ENCODE results near the gene TAL2.

Gene TAL2

DNA sequence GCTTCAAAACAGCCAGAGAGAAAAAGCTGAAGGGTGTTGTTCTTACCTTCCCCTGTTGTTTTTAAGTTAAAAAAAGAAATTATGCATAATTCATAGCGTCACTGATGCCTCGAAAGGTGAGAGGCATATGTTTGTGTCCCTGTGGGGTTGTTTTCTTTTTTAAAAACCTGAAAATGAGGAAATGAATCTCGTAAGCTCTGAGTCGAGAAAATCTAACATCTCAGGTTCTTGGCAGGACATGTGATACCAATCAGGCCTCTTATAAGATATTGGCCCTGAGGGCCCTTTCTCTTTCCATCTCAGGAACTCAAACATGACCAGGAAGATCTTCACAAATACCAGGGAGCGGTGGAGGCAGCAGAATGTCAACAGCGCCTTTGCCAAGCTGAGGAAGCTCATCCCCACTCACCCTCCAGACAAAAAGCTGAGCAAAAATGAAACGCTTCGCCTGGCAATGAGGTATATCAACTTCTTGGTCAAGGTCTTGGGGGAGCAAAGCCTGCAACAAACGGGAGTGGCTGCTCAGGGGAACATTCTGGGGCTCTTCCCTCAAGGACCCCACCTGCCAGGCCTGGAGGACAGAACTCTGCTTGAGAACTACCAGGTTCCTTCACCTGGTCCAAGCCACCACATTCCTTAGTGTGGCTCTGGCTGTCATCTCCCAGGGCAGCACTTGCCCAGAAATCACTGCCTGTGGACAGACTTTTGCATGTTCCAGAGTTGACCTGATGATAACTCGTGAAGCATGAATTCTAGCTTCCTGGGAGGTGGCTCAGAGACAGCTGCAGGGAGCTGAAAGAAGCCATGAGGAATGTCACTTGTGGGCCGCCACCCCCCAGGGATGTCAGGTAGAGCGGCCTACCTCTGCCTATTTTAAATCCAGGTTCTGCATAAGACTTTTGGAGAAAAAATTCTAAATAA, at the start of gene TAL2:
Gene TAL2, plus strand, starts transcription at position 274 of the 921 bp plus-strand sequence. Its CDS starts 40 bp downstream, at position 314.
- no peak for DNase-seq

DNA sequence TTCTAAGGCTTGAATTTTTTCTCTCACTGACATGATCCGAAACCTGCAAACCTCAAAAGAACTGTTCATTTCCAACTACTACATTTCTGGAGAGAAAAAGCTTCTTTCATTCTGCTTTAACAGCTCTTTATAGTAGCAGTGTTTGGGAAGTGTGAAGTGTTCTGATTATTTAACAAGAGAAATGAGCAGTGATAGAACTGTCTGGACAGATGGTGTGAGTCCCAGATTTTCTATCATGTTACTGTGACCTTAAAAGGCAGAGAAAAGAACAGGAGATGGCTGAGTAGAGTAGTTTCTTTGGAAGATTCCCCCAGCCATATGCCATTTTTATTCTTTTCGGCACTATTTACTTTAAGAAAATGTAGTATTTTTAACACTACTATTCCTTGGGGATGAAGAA, 41.3 kb upstream of the TAL2 start:
- DNase-seq = peak; percentile 77 to 91

DNA sequence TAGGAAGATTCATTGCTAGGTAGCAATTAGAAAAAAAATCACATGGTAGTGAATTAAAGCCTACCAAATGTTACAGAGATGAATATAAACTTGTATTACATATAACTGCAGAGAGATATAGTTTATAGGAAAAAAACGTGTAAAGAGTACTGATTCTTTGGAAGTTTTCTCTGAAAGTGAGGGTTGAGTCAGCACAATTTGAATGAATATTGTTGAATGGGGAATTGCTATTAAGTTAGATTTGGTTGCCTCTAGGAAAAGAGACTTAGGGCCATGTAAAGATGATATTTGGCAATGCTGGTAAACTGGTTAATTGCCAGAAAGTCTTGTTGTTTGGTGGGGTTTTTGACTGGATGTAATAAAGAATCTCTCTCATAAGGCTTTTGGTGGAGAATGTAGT, 37.2 kb upstream of the TAL2 start:
- no peak for DNase-seq

DNA sequence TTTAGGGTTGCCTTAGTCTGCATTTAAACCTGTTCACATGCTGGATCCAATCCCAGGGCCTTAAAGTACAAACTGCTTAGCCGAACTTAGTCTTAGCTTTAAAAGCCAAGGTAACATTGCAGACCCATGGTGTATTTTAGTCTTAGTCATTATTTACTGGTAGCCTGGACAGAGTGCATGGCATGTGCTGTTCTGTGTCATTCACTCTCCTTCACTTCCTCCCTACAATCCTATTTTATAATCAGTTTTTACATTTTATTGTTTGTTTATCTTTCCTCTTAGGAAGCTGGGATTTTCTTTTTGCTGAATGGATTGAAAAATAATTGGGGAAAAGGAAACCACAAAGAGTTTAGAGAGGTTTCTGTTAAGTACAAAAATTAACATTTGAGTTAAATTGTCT, 29.4 kb upstream of the TAL2 start:
- DNase-seq = no peak

DNA sequence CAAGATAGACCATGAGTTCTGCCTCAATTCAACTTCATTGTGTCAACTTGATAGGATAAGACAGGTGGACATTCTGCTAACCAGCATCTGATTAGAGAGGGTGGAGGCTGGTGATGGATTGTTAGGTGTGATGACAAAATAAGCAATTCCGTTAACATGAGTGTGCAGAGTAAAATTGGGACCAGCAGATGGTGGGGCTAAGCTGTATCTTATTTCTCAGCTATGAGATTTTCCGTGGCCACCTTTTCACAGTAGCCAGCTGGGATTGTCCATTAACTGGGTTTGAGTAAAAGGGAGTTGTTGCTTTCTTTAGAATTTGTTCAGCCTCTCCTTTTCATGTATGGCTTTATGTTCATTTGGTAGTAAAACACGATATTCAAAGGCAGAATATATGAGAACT, 28.8 kb upstream of the TAL2 start:
- DNase-seq = peak; percentile 95 to 97

DNA sequence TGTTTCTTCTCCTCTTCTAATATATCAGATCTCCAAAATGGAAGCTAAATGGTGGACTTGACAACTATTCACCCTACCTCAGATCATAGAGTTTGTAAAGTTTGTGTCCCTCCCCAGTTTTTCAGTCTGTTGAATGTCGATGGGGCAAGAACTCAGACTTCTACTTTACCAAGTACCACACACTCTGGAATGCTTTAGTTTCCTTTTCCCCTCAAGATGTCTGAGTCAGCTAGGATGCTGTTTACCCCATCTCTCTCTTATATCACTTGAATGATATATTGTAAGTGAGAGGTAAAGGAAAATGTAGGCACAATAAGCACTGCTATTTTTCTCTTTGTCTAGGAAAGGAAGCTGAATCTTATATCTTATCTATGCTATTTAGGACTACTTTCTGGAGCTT, 25.9 kb upstream of the TAL2 start:
- DNase-seq = no peak

DNA sequence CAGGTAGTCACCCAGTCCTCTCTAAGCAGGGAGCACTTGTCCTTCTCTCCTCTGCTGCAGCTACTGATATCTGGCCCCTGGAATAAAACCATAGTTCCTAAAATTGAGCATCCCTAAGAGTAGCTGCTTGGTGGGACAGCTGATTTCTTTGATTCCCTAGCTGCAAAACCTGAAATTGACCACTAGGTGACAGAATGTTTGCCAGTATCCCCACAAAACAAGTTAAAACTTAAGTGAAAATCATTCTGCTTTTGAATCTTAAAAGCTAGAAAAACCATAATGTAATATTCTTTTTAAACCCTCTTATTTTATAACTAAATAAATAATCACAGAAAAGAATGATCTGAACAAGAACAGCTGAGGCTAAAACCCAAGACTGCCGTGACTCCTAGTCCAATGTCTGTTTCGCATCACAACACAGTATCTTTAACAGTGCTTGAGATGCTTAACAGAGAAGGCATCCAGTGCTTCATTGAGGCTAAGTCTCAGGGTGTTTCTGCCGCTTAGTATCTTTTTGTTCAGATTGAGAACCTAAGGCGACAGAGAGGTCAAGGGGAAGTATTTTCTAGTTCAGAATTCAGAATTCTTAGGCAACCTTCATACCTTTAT, 24.4 kb upstream of the TAL2 start:
- DNase-seq = no peak

DNA sequence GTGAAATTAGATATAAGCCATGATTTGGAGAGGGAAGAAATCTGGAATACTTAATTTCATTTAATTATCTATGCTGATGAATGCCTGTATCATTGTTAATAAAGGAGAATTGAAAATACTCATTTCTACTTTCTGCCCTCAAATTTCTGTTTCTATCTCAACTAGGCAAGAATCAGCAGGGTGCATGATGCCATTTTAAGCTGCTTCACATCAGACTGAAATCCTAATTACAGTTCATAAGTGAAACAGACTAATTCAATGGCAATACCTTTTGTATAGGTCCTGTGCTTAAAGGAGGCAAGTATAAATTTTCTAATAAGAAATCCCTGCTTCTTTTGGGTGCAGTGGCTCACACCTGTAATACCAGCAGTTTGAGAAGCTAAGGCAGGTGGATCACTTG, 22.3 kb upstream of the TAL2 start:
- no peak for DNase-seq

DNA sequence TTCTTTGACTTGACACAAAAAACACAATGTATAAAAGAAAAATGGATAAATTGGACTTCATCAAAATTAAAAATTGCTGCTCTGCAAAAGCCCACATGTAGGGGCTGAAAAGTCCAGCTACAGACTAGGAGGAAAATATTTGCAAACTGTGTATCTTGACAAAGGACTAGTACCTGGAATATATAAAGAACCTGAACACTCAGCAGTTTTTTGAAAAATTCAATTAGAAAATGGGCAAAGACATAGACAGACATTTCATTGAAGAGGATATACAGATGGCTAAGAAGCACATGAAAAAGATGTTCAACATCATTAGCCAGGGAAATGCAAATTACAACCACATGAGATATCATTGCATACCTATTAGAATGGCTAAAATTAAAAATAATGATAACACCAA, 18.5 kb upstream of the TAL2 start:
- no peak for DNase-seq

DNA sequence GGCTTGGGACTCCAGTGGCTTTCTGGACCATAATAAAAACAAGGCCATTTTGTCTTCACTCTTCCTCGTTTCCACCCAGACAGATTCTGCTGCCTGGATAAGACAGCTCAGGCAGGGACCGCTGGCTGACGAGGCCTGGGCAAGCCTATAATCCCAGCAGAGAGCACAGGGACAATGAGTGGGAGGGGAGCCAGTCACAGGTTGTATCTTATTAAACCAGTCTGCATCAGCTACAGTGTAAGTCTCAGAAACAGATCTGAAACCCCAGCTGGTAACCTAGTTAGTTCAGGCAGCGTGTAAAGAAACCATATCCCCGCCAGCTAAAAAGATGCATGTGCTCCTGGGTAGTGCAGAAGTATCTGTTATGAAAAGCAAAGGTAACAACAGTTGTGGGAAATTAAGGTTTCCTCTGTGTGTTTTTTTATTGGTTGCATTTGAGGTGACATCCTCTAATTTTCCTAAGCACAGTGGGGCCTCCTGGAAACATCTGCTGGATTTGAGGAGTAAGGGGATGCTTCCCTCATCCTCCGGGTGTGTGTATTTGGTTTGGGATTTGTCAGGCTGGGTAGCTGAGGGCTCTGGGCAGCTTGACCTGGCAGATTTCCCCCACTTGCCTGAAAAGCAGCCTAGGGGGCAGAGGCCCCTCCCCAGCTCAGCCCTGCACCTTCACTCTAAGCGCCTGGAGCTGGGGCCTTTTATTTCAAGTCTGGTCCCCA, 15.2 kb upstream of the TAL2 start:
- DNase-seq = peak; percentile 92 to 96

DNA sequence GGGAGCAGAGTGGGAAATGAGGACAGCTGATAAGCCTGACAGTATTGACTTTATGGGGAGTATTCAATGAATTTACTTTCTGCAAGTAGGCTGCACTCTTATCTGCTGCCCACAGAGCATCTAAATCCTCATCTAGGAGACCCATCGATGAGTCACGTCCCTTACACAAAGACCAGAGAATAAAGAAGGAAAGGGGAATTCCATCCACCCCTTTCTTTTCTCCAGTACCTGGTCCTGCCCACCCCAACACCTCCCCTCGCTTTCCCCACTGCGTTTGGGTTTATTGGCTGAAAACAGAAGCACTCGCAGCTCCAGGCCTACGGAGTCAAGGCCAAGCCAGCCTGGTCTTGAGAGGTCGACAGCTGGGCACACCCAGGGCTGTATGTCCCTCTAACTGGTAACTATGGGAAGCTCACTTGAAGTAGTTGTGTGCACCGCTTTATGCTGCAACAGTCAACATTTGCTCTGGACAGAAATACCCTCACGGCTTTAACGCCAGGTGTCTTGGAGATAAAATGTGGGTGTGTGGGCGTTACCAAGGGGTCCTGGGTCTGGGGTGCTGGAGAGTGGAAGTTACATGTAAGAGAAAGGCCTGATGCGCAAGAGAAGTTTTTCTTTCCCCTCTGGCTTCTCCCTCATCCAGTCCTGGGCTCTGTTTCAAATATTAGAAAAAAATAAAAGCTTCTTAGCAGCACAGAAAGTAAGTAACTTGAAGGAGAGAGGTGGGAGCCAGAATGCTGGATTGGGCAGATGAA, 14.5 kb upstream of the TAL2 start:
- peak; percentile 30 to 71 for DNase-seq

DNA sequence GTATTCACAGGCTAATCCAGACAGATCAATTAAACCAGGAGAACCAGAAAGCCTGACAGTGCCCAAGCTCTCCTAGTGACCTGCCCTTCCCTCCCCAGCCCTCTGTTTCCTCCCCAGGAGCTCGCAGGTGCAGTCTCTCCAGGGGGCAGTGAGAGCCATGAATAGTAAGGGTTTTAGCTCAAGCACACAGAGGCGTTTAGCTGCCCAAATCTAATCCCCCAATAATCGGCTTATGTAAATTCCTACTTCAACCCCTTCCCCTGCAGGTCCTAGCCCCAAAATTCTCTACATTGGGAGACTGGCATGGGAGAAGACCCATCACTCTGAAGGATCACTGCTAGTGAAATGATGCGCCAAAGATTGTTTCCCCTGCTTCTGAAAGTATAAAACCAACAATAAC, 10.5 kb upstream of the TAL2 start:
- DNase-seq = peak; percentile 96 to 99

DNA sequence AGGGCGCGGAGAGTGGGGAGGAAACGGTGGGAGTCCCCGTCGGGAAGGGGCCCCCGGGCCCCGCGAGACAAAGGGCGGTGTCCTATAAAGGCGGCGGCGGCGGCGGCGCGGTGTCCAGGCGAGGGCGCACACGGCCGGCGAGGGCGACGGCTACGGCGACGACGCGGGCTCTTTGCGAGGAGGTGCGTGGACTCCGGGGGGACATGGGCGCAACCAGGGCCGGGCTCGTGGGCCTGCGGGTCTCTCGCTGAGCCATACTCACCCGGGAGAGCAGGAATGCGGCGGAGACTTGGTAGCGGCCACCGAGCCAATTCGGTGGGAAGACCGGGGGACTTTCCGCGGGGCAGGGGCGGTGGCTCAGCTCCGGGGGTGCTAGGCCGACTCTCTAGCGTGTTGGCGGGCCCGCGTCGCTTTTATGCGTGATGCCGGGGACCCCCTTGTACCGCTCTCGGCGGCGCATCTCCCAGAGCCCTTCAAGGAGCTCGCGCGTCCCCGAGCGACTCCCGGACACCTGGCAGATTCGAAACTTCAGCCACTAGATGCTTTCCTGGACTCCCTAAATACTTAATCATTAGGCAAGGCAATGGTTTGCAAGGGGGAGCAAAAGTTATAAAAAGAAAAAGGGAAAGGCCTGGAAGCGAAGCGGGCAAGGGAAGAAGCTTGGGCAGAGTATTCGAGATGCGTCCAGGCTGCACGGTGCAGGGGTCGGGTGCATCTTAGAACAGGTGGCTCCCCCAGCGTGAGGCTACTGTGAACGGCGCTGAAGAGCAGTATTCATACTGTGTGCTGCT, 5.9 kb upstream of the TAL2 start:
- DNase-seq = peak; percentile 31 to 76

DNA sequence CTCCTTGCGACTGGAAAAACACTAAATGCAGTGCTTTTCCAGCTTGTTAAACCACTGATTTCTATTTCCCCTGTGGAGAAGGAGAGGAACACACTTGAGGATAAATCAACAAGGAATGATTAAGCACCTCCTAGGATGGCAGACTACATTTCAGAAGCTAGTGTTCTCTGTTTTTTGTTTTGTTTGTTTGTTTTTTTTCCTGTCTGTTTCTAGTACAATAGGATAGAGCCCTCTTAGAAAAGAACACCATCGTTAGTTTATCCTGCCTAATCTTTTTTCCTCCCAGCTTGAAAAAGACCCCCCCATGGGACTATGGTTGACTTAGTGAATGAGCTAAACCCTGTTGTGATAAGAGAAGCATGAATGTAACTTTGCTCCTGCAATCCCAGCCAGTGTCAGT, 3.9 kb upstream of the TAL2 start:
- no peak for DNase-seq

DNA sequence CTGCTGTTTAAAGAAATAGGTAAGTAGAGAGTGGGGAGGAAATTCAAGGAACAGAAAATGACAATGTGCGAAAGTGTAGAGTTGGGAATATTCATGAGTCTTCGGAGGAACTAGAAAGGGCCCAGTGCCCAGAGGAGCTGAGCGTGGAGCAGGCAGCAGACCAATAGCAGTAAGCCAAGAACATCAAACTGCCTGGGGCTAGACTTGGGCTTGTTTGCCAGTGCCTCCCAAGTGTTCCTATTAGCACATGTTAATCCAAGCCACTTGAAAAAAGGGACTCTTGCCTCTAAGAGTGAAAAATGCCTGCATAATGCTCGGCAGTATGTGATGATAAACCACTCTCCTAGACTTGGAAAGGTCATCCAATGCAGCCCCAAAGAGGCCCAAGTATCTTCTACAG, 1.2 kb upstream of the TAL2 start:
- peak in 1 of 2 experiments; percentile 16 for DNase-seq

DNA sequence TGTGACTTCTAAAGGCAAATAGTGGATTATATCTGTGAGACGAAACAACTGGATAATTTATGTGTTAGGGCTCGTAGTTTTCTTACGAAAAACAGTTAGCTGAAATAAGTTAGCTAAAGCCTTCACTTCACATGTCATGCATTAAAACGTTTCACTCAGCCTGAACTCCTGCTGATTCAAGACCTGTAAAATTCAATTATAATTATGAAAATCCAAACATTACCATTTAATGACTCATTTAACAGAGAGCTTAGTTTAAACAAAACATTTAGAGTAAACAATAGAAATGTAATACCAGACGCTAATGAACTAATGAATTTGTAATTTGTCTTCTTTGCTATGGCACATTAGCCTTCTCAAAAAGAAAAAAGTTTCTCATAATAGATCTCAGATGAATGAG, 1.7 kb downstream of the TAL2 start:
- DNase-seq = no peak

DNA sequence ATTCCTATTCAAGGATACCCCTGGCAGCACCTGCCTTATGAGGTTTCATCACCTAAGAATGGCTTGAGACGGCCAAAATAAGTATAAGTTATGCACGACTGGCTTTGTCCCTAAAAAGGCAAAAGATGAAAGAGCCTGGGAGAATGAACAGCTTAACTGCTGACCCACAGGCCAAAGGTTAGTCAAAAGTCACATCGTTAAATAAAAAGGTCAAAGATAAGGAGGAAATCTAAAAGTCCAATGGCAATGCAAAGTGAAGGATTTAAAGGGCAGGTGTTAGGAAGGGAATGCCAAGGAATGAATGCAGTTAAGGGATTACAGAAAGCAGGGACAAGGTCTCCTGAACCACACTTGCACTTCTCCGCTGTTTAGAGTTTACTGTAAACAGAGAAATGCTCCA, 5.6 kb downstream of the TAL2 start:
- DNase-seq = no peak

DNA sequence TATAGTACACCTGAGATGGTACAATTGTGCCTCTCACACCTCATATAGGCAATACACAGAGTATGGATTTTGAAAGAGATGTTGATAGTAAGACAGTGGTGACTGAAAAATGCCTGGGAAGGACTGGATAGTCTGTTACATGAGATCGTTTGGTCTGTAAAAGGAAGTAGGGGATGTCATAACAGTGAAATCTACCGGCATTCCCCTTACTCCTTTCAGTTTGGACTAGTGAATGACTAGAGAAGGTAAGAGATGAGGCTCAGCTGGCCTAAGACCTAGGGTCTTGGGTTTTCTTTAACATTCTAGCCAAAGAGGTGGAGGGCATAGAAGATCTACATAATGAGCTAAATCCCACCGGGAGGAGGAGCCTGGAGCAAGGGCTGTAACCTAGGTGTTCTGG, 8.1 kb downstream of the TAL2 start:
- DNase-seq = no peak

DNA sequence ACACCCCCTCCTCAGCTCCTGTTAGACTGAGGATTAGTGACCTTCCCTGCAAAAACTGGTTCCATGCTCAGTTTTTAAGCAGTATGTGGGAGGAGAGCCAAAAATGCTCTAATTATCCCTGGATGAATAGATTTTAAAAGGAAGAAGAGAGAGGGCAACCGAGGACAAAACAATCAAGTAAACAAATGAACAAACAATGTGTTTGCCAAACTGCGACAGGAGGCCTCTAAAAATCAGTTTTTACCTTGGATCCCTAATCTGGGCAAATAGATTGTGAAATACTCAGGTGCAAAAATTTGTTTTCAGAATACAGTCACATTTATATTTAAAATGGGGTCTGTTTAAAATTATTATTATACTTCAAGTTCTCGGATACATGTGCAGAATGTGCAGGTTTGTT, 8.5 kb downstream of the TAL2 start:
- no peak for DNase-seq

DNA sequence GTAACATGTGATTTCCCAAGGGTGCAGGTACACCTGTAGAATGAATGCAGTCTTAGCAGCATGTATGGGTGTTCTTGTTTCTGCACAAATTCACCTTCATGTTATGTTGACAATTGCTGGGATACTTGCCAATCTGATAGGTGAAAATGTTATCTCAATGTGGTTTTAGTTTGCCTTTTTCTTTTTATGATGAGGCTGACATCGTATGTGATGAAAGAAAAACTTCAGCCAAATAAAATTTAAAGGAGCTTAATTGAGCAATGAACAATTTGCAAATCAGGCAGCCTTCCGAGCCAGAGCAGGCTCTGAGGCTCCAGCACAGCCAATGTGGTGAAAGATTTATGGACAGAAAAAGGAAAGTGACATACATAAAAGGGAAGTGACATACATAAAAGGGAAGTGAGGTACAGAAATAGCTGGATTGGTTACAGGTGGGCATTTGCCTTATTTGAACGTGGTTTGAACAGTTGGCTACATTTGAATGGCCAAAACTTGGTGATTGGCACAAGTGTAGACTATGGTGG, 10.5 kb downstream of the TAL2 start:
- DNase-seq = no peak

DNA sequence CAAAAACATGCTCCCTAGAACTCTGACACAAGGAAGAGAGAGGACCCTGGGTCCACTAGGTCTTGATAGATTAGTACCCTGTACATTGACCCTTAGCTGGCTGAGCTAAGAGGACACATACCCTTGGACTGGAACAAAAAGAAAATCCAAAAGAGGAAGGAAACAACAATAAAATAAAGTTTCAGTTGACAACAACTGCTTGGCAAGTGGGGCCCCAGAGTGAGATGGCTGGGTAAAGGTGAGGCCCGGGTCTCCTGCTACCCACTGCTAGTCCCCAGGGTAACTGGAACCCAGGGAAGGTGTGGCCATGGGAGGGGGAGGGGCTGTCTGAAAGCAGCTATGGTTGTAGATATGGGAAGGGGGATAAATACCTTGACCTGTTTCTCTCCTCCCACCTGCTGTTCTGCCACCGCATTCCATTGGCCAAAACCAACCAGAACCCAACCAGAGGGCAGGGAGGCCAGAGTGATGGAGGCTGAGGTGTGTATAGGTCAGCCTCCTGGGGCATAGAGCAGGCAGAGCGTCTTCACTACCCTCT, 11.7 kb downstream of the TAL2 start:
- DNase-seq = no peak
